Panc1 (cell line): ENCODE measurements around the gene CFAP221. TPM values are rescaled to one million over a fixed set of nuclear protein-coding genes. Genes with fewer than 3 reads are reported as not detected.

Source experiments
- ATAC-seq: fragments of 200-7000 bp; cut with Tn5 transposase; 2 replicates; pipeline ENCODE4 v1.9.1; 2020; ENCODE audit warnings: mild to moderate bottlenecking, moderate library complexity
- BruUV-seq: library from RNA; stranded (reverse); fragments of 400-500 nt; replicated peaks from 2 replicates; lab custom pipeline; 2021; lab: Mats Ljungman, UMichigan
- CTCF ChIA-PET: fragments of 300-600 bp; sonication (Branson Sonifier 250); formaldehyde crosslinking; loops from one replicate; lab custom pipeline; 2022; ENCODE audit warnings: antibody characterized with exemption; lab: Charles Lee
- POLR2A ChIA-PET: fragments of 300-600 bp; sonication (Branson Sonifier 250); formaldehyde crosslinking; loops from one replicate; lab custom pipeline; 2022; ENCODE audit warnings: antibody characterized with exemption; lab: Charles Lee
- DNase-seq: peaks from one replicate; pipeline ENCODE4 v3.0.0-alpha.2; 2010; ENCODE audit warnings: low read depth, low spot score
- H3K27ac ChIP-seq: 2 replicates; pipeline ENCODE4 v1.5.1; 2011; ENCODE audit warnings: mild to moderate bottlenecking, low read length, inconsistent platforms
- H3K27me3 ChIP-seq: fragments of 200-500 bp; sonication (Bioruptor generic); 2 replicates; pipeline ENCODE4 v1.6.0; 2014; ENCODE audit warnings: low read length, inconsistent platforms; ENCODE audit not compliant: control insufficient read depth, insufficient read depth
- H3K36me3 ChIP-seq: fragments of 200-500 bp; sonication (Bioruptor generic); 2 replicates; pipeline ENCODE4 v1.5.1; 2014; ENCODE audit warnings: inconsistent platforms, mild to moderate bottlenecking, low read length, moderate library complexity; ENCODE audit not compliant: control insufficient read depth, insufficient read depth
- H3K4me1 ChIP-seq: 2 replicates; pipeline ENCODE4 v1.5.1; 2011; ENCODE audit warnings: inconsistent platforms, mild to moderate bottlenecking, low read length, moderate library complexity; ENCODE audit not compliant: control insufficient read depth, insufficient read depth
- H3K4me3 ChIP-seq, 2 experiments: 2 replicates each; pipeline ENCODE4 v1.5.1; 2011 to 2012; ENCODE audit warnings: low read depth in 2 of 2, low read length in 2 of 2, mild to moderate bottlenecking in 2 of 2, inconsistent platforms in 1 of 2, moderate library complexity in 1 of 2
- H3K9me3 ChIP-seq: fragments of 200-500 bp; sonication (Bioruptor generic); 2 replicates; pipeline ENCODE4 v1.5.1; 2014; ENCODE audit warnings: low read depth, mild to moderate bottlenecking, inconsistent platforms, low read length, moderate library complexity; ENCODE audit not compliant: control insufficient read depth, insufficient read depth
- POLR2AphosphoS5 ChIP-seq: IDR thresholded peaks from 2 replicates; pipeline ENCODE4 v1.6.1; 2012; ENCODE audit warnings: mild to moderate bottlenecking, low read depth, low read length, moderate library complexity
- SIN3A ChIP-seq: IDR thresholded peaks from 2 replicates; pipeline ENCODE4 v1.6.1; 2012; ENCODE audit warnings: low read depth, mild to moderate bottlenecking, low read length, moderate library complexity, borderline replicate concordance; ENCODE audit not compliant: insufficient read depth
- TCF7L2 ChIP-seq: IDR thresholded peaks from 2 replicates; pipeline ENCODE4 v1.6.1; 2011; ENCODE audit warnings: mild to moderate bottlenecking, low read depth, low read length, inconsistent platforms
- in situ Hi-C: cut with HindIII; loops from 2 replicates; pipeline ENCODE4 v1.10.0; 2016; ENCODE audit warnings: low sequenced_read_pairs, low pct_unique_long_range_greater_than_20kb
- intact Hi-C: fragments of 100-400 bp; cut with micrococcal nuclease; formaldehyde crosslinking; loops from one replicate; pipeline ENCODE4 v1.10.0; 2022; ENCODE audit not compliant: unreplicated experiment
- total RNA-seq: library from RNA; stranded (reverse); gene quantifications from one replicate; pipeline ENCODE4 v1.2.1, GENCODE V29; 2021; ENCODE audit not compliant: unreplicated experiment
- TF ChIP-seq, protein P1 (sequence below), 2 experiments: IDR thresholded peaks; 2 replicates each; pipeline ENCODE4 v1.6.1; 2011 to 2012; ENCODE audit warnings: low read depth in 2 of 2, control low read depth in 1 of 2, low read length in 1 of 2, mild to moderate bottlenecking in 1 of 2, moderate library complexity in 1 of 2; ENCODE audit not compliant: insufficient read depth in 1 of 2
- TF ChIP-seq, protein P2 (sequence below): fragments of 450-650 bp; IDR thresholded peaks from 2 replicates; pipeline ENCODE4 v1.5.1; 2017; ENCODE audit warnings: mild to moderate bottlenecking

The CFAP221 gene
- total RNA-seq, 1 experiment from 2014 or later: not detected

- ATAC-seq (peak; percentile 33), DNase-seq (no peak)
- BruUV-seq: no TSS peak
- H3K27ac ChIP-seq: 0 out of 2 replicates have a peak overlapping the region, but pooled peaks have one; percentile 20
- in situ Hi-C loops: no loop called here
- ChIA-PET CTCF (interaction anchor here (0.6 kb wide), 3 partner anchors 13 to 124 kb away, joined by 3 to 6 read pairs (median 5); no protein-coding TSS in a partner anchor), POLR2A (interaction anchor here (0.6 kb wide), 2 partner anchors 114 to 291 kb away, joined by 3 to 9 read pairs; no protein-coding TSS in a partner anchor)
- peak overlapping the region; percentile 95 to 98 for H3K4me3 ChIP-seq
- H3K4me1 ChIP-seq: peaks cover 12% of the 10 kb centered on the region; the same call in 1 of the 2 replicates
- 0 out of 2 replicates have a peak, but pooled peaks cover 2% of the 10 kb centered on the region for H3K27me3 ChIP-seq
- H3K9me3 ChIP-seq: no peaks in the 10 kb centered on the region
- intact Hi-C loops: no loop called here
- H3K36me3 ChIP-seq: peaks cover 6% of the 10 kb centered on the region
- TF ChIP-seq SIN3A: no peak
- TF ChIP-seq TCF7L2: peak; percentile 99
Measured at GRCh38 chr2:119678021-119678656, 133.9 kb downstream of the CFAP221 start.

DNA sequence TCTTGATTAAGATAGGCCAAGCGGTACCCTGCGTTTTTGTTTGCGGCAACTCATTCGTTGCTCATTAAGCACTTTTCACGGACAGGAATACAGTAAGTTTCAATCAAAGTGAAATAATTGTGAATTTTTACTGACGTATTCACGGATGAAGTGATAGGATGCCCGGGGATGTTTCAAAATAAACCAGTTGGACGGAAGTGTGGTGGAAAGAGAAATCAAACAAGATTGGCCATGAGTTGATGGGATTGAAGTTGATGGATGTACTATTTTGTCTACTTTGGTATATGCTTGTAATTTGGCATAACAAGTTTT is 135.2 kb downstream of the CFAP221 start:
- in situ Hi-C loops (no loop called here), intact Hi-C loops (no loop called here)
- no peak for ATAC-seq
- ChIA-PET POLR2A (interaction anchor here (0.6 kb wide), 1 partner anchor 41 kb away, joined by 3 read pairs; no protein-coding TSS in a partner anchor), CTCF (interaction anchor here (0.6 to 0.7 kb wide), 2 partner anchors 38 to 246 kb away, joined by 8 to 11 read pairs; no protein-coding TSS in a partner anchor)
- Histone ChIP-seq H3K4me1 (peaks cover 12% of the 10 kb centered on the region; the same call in 1 of the 2 replicates), H3K4me3 (peak overlapping the region; percentile 95 to 98), H3K27ac (peak overlapping the region; percentile 97), H3K9me3 (no peaks in the 10 kb centered on the region), H3K27me3 (0 out of 2 replicates have a peak, but pooled peaks cover 2% of the 10 kb centered on the region), H3K36me3 (peaks cover 6% of the 10 kb centered on the region)
- DNase-seq: no peak
- TF ChIP-seq POLR2AphosphoS5 (no peak), SIN3A (no peak), TCF7L2 (no peak)
- TF ChIP-seq, protein P1, sequence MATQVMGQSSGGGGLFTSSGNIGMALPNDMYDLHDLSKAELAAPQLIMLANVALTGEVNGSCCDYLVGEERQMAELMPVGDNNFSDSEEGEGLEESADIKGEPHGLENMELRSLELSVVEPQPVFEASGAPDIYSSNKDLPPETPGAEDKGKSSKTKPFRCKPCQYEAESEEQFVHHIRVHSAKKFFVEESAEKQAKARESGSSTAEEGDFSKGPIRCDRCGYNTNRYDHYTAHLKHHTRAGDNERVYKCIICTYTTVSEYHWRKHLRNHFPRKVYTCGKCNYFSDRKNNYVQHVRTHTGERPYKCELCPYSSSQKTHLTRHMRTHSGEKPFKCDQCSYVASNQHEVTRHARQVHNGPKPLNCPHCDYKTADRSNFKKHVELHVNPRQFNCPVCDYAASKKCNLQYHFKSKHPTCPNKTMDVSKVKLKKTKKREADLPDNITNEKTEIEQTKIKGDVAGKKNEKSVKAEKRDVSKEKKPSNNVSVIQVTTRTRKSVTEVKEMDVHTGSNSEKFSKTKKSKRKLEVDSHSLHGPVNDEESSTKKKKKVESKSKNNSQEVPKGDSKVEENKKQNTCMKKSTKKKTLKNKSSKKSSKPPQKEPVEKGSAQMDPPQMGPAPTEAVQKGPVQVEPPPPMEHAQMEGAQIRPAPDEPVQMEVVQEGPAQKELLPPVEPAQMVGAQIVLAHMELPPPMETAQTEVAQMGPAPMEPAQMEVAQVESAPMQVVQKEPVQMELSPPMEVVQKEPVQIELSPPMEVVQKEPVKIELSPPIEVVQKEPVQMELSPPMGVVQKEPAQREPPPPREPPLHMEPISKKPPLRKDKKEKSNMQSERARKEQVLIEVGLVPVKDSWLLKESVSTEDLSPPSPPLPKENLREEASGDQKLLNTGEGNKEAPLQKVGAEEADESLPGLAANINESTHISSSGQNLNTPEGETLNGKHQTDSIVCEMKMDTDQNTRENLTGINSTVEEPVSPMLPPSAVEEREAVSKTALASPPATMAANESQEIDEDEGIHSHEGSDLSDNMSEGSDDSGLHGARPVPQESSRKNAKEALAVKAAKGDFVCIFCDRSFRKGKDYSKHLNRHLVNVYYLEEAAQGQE (IDR thresholded peaks at IDR 0.05; ENCODE audit: insufficient read depth in 1 of 2, low read depth in 2 of 2, low read length in 1 of 2): no peak
- TF ChIP-seq, protein P2, sequence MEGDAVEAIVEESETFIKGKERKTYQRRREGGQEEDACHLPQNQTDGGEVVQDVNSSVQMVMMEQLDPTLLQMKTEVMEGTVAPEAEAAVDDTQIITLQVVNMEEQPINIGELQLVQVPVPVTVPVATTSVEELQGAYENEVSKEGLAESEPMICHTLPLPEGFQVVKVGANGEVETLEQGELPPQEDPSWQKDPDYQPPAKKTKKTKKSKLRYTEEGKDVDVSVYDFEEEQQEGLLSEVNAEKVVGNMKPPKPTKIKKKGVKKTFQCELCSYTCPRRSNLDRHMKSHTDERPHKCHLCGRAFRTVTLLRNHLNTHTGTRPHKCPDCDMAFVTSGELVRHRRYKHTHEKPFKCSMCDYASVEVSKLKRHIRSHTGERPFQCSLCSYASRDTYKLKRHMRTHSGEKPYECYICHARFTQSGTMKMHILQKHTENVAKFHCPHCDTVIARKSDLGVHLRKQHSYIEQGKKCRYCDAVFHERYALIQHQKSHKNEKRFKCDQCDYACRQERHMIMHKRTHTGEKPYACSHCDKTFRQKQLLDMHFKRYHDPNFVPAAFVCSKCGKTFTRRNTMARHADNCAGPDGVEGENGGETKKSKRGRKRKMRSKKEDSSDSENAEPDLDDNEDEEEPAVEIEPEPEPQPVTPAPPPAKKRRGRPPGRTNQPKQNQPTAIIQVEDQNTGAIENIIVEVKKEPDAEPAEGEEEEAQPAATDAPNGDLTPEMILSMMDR: no peak
- BruUV-seq: no TSS peak

GRCh38 chr2:119679846-119680245 is 135.6 kb downstream of the CFAP221 start:
- H3K9me3 ChIP-seq: no peaks in the 10 kb centered on the region
- H3K4me1 ChIP-seq: peaks cover 12% of the 10 kb centered on the region; the same call in 1 of the 2 replicates
- in situ Hi-C loops: no loop called here
- DNase-seq (no peak), ATAC-seq (no peak)
- H3K36me3 ChIP-seq: peaks cover 6% of the 10 kb centered on the region
- TSS peak; percentile 93 for BruUV-seq
- ChIA-PET CTCF (no interaction called here), POLR2A (no interaction called here)
- intact Hi-C loops: no loop called here
- H3K4me3 ChIP-seq: peak overlapping the region; percentile 95 to 98
- TF ChIP-seq, protein P1 (IDR thresholded peaks at IDR 0.05; ENCODE audit: insufficient read depth in 1 of 2, low read depth in 2 of 2, low read length in 1 of 2): no peak
- TF ChIP-seq POLR2AphosphoS5 (no peak), SIN3A (no peak), TCF7L2 (no peak)
- TF ChIP-seq, protein P2: no peak
- peak overlapping the region; percentile 97 for H3K27ac ChIP-seq
- H3K27me3 ChIP-seq: 0 out of 2 replicates have a peak, but pooled peaks cover 2% of the 10 kb centered on the region
